ENCODE data around the gene SNX9.

DNA sequence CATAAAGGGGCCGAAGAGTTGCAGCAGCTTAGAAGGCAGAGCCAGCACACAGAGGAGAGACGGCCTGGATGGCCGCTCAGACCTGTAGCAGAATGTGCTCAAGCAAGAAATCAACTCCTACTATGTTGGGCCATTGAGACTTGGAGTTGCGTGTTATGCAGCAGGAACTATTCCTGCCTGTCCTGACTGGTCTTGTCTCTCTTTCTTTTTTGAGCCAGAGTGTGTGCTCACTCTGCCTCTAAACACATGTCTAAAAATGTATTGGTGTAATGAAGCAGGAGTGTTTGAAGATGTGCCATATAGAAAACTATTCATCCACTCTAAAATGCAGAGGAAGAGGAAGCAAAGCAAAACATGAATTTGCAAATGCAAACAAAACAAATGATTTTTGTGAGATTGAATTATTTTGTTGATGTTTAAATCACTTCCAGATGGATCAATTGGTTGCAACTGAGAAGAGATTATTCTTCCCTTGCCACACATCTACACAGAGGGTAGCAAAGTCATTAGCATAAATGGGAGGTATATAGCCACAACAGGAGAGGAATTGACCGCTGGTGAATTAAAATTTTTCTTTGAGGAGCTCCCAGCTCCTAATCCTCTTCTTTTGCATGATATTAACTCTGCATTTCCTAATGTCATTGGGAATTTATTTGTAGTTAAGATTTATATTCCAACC is 138.2 kb downstream of the SNX9 start:
- TF ChIP-seq CTCF (conservative IDR thresholded peaks at IDR 0.05 in 1 of 2, IDR thresholded peaks at IDR 0.05 in 1 of 2; ENCODE audit: low read depth in 1 of 2, low read length in 2 of 2) (no peak), EZH2 (IDR thresholded peaks at IDR 0.05; ENCODE audit: low read length, missing control alignments) (no peak)

Measured in fibroblast of lung (primary cell).